ENCODE results near the gene S100A5. TPM values are rescaled to one million over a fixed set of nuclear protein-coding genes. Genes with fewer than 3 reads are reported as not detected.

Gene S100A5
- total RNA-seq, 1 experiment from 2014 or later = 6.0 TPM

- TF ChIP-seq POLR2A (IDR thresholded peaks at IDR 0.05; ENCODE audit: borderline replicate concordance, extremely low read depth, insufficient read depth, insufficient read length) (no peak), CEBPB (IDR thresholded peaks at IDR 0.05; ENCODE audit: low read depth) (no peak), TCF7L2 (IDR thresholded peaks at IDR 0.05; ENCODE audit: borderline replicate concordance, extremely low read depth, insufficient read depth, insufficient read length) (no peak), ZFX (IDR thresholded peaks at IDR 0.05) (no peak), REST (IDR thresholded peaks at IDR 0.05; ENCODE audit: low read depth) (no peak), ZBTB33 (IDR thresholded peaks at IDR 0.05; ENCODE audit: extremely low read depth, insufficient replicate concordance, low read length) (no peak), ATF3 (IDR thresholded peaks at IDR 0.05) (no peak), CTCF (IDR thresholded peaks at IDR 0.05 in 2 of 3, conservative IDR thresholded peaks at IDR 0.05 in 1 of 3; ENCODE audit: borderline replicate concordance in 1 of 3, insufficient read depth in 1 of 3, low read depth in 2 of 3, low read length in 2 of 3) (no peak), POLR2AphosphoS5 (IDR thresholded peaks at IDR 0.05; ENCODE audit: low read depth, low read length) (no peak), SRF (IDR thresholded peaks at IDR 0.05; ENCODE audit: low read depth) (no peak), EGR1 (IDR thresholded peaks at IDR 0.05; ENCODE audit: low read depth) (no peak), EZH2 (IDR thresholded peaks at IDR 0.05) (no peak), MAX (IDR thresholded peaks at IDR 0.05) (no peak), CBX3 (IDR thresholded peaks at IDR 0.05; ENCODE audit: low read depth) (no peak), EZH2phosphoT487 (IDR thresholded peaks at IDR 0.05; ENCODE audit: borderline replicate concordance) (no peak), RAD21 (IDR thresholded peaks at IDR 0.05; ENCODE audit: low read depth) (no peak), SIN3A (IDR thresholded peaks at IDR 0.05; ENCODE audit: low read depth) (no peak), SP1 (IDR thresholded peaks at IDR 0.05; ENCODE audit: low read depth) (no peak), FOSL1 (IDR thresholded peaks at IDR 0.05; ENCODE audit: low read depth) (no peak)
- H3K4me2 ChIP-seq (ENCODE audit: low read length) = peak overlapping the region; percentile 49; the same call in 1 of the 2 replicates
- ATAC-seq (no peak), DNase-seq (ENCODE audit: low read depth, low spot score) (no peak)
- no peaks in the 10 kb centered on the region for H3K9me3 ChIP-seq (ENCODE audit: control insufficient read depth in 1 of 2, insufficient read depth in 1 of 2, low read depth in 1 of 2, low read length in 2 of 2)
- H3K36me3 ChIP-seq (ENCODE audit: control insufficient read depth in 1 of 2, insufficient read depth in 2 of 2, low read length in 2 of 2) = no peaks in the 10 kb centered on the region
- H4K20me1 ChIP-seq (ENCODE audit: insufficient read depth) = no peaks in the 10 kb centered on the region
- no peaks in the 10 kb centered on the region for H3K27me3 ChIP-seq (ENCODE audit: insufficient read depth, low read length)
- no peaks in the 10 kb centered on the region for H3K9me2 ChIP-seq (ENCODE audit: insufficient read depth)
- ChIA-PET CTCF (interaction anchor here (1.3 to 2.7 kb wide), 3 partner anchors 10 to 47 kb away, joined by 6 to 20 read pairs (median 8); no protein-coding TSS in a partner anchor), RAD21 (ENCODE audit: low non-redundant PET in 1 of 2, low total read pairs in 2 of 2, uncharacterized antibody in 2 of 2, unreplicated experiment in 2 of 2) (no interaction called here), POLR2A (interaction anchor here (0.6 to 4.8 kb wide), 7 partner anchors 13 to 113 kb away, joined by 3 to 51 read pairs (median 5); partner anchors contain the start of genes CHTOP and S100A6)
- intact Hi-C loops (cut with micrococcal nuclease) = no loop called here
- peak overlapping the region; percentile 54 for H2AFZ ChIP-seq (ENCODE audit: low read depth, low read length, poor library complexity, severe bottlenecking)
- H3K4me3 ChIP-seq (replicated peaks in 1 of 2; ENCODE audit: low read depth in 1 of 2, low read length in 2 of 2) = no peak overlapping the region
- peak overlapping the region; percentile 24; the same call in 1 of the 2 replicates for H3K9ac ChIP-seq (ENCODE audit: low read length)
- H3K4me1 ChIP-seq (ENCODE audit: control insufficient read depth in 1 of 2, insufficient read depth in 2 of 2, low read length in 2 of 2) = peaks cover 29 to 35% of the 10 kb centered on the region in 2 experiments
- no peaks in the 10 kb centered on the region for H3K79me2 ChIP-seq (ENCODE audit: insufficient read depth, low read length)
- BruUV-seq (replicated peaks) = no TSS peak
- H3K27ac ChIP-seq (ENCODE audit: low read depth, low read length) = 0 out of 2 replicates have a peak overlapping the region, but pooled peaks have one; percentile 30
Measured at GRCh38 chr1:153520818-153521476, 19.8 kb downstream of the S100A5 start.
